ENCODE results near the gene GOLGA7B.

GOLGA7B gene

GRCh38 chr10:97887399-97887798 lies 37.8 kb downstream of the GOLGA7B start:
- no peaks in the 10 kb centered on the region for H3K9me3 ChIP-seq (ENCODE audit: control insufficient read depth, low read length)
- H3K4me1 ChIP-seq (ENCODE audit: control insufficient read depth, insufficient read depth, low read length): peaks cover 20% of the 10 kb centered on the region
- H3K9ac ChIP-seq (ENCODE audit: low read length): no peak overlapping the region
- H3K36me3 ChIP-seq (ENCODE audit: control insufficient read depth, insufficient read depth, low read length, severe bottlenecking): no peaks in the 10 kb centered on the region
- DNase-seq (ENCODE audit: low read depth): no peak
- H3K4me3 ChIP-seq (ENCODE audit: low read length): no peak overlapping the region
- no peaks in the 10 kb centered on the region for H3K27me3 ChIP-seq (replicated peaks; ENCODE audit: control insufficient read depth, insufficient read depth, low read length)

GRCh38 chr10:97888134-97888533 lies 38.5 kb downstream of the GOLGA7B start:
- no peaks in the 10 kb centered on the region for H3K27me3 ChIP-seq (replicated peaks; ENCODE audit: control insufficient read depth, insufficient read depth, low read length)
- no peak overlapping the region for H3K9ac ChIP-seq (ENCODE audit: low read length)
- H3K9me3 ChIP-seq (ENCODE audit: control insufficient read depth, low read length): no peaks in the 10 kb centered on the region
- H3K4me3 ChIP-seq (ENCODE audit: low read length): no peak overlapping the region
- no peak for DNase-seq (ENCODE audit: low read depth)
- no peaks in the 10 kb centered on the region for H3K36me3 ChIP-seq (ENCODE audit: control insufficient read depth, insufficient read depth, low read length, severe bottlenecking)
- peaks cover 13% of the 10 kb centered on the region for H3K4me1 ChIP-seq (ENCODE audit: control insufficient read depth, insufficient read depth, low read length)

- Histone ChIP-seq H3K9ac (ENCODE audit: low read length) (no peak overlapping the region), H3K4me3 (ENCODE audit: low read length) (no peak overlapping the region), H3K27me3 (replicated peaks; ENCODE audit: control insufficient read depth, insufficient read depth, low read length) (no peaks in the 10 kb centered on the region), H3K4me1 (ENCODE audit: control insufficient read depth, insufficient read depth, low read length) (peaks cover 13% of the 10 kb centered on the region), H3K36me3 (ENCODE audit: control insufficient read depth, insufficient read depth, low read length, severe bottlenecking) (no peaks in the 10 kb centered on the region), H3K9me3 (ENCODE audit: control insufficient read depth, low read length) (no peaks in the 10 kb centered on the region)
- DNase-seq (ENCODE audit: low read depth): peak; percentile 72
Observed at GRCh38 chr10:97888641-97889262, 39.1 kb downstream of the GOLGA7B start.

DNA sequence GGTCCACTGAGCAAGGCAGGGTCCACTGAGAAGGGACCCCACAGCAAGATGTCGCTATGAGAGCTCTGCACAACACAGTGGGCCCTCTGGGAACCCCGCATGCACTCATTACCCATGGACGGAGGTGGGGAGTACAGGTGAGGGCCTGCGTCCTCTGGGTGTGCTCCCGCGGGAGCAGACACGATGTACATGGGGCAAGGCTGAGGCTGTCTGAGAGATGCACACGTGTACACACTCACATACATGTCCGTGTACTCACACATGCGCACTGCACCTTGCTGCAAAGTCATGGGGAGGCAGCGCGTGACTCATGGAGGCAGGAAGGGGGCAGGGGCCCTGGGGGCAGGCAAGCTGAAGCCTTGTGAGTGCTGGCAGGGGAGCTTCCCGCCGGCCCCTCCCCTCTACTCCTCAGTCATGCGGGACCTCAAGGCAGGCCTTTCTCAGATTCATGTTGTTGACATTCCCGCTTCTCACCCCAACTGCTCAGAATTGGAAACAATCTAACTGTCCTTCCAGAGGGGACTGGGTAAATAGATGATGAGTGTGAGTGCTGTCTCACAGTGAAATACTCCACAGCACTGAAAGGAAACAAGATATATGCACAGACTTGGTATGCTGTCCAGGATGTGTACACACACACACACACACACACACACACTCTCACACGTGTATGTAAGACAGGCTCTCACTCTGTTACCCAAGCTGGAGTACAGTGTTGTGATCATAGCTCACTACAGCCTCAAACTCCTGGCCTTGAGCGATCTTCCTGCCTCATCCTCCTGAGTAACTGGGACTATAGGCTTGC lies 40.0 kb downstream of the GOLGA7B start:
- no peaks in the 10 kb centered on the region for H3K27me3 ChIP-seq (replicated peaks; ENCODE audit: control insufficient read depth, insufficient read depth, low read length)
- DNase-seq (ENCODE audit: low read depth): peak; percentile 35
- H3K9ac ChIP-seq (ENCODE audit: low read length): no peak overlapping the region
- H3K9me3 ChIP-seq (ENCODE audit: control insufficient read depth, low read length): no peaks in the 10 kb centered on the region
- no peaks in the 10 kb centered on the region for H3K36me3 ChIP-seq (ENCODE audit: control insufficient read depth, insufficient read depth, low read length, severe bottlenecking)
- peaks cover 13% of the 10 kb centered on the region for H3K4me1 ChIP-seq (ENCODE audit: control insufficient read depth, insufficient read depth, low read length)
- no peak overlapping the region for H3K4me3 ChIP-seq (ENCODE audit: low read length)

GRCh38 chr10:97891497-97892167 lies 42.0 kb downstream of the GOLGA7B start:
- Histone ChIP-seq H3K4me3 (ENCODE audit: low read length) (no peak overlapping the region), H3K27me3 (replicated peaks; ENCODE audit: control insufficient read depth, insufficient read depth, low read length) (peaks cover 17% of the 10 kb centered on the region), H3K9ac (ENCODE audit: low read length) (no peak overlapping the region), H3K4me1 (ENCODE audit: control insufficient read depth, insufficient read depth, low read length) (peaks cover 13% of the 10 kb centered on the region), H3K9me3 (ENCODE audit: control insufficient read depth, low read length) (no peaks in the 10 kb centered on the region), H3K36me3 (ENCODE audit: control insufficient read depth, insufficient read depth, low read length, severe bottlenecking) (no peaks in the 10 kb centered on the region)
- DNase-seq (ENCODE audit: low read depth): no peak

GRCh38 chr10:97892506-97892905 lies 42.9 kb downstream of the GOLGA7B start:
- H3K4me3 ChIP-seq (ENCODE audit: low read length): no peak overlapping the region
- no peaks in the 10 kb centered on the region for H3K9me3 ChIP-seq (ENCODE audit: control insufficient read depth, low read length)
- no peak for DNase-seq (ENCODE audit: low read depth)
- H3K27me3 ChIP-seq (replicated peaks; ENCODE audit: control insufficient read depth, insufficient read depth, low read length): peaks cover 24% of the 10 kb centered on the region
- no peaks in the 10 kb centered on the region for H3K36me3 ChIP-seq (ENCODE audit: control insufficient read depth, insufficient read depth, low read length, severe bottlenecking)
- peaks cover 13% of the 10 kb centered on the region for H3K4me1 ChIP-seq (ENCODE audit: control insufficient read depth, insufficient read depth, low read length)
- no peak overlapping the region for H3K9ac ChIP-seq (ENCODE audit: low read length)

- H3K9me3 ChIP-seq (ENCODE audit: control insufficient read depth, low read length): no peaks in the 10 kb centered on the region
Observed at GRCh38 chr10:97892939-97893338, 43.3 kb downstream of the GOLGA7B start.

DNA sequence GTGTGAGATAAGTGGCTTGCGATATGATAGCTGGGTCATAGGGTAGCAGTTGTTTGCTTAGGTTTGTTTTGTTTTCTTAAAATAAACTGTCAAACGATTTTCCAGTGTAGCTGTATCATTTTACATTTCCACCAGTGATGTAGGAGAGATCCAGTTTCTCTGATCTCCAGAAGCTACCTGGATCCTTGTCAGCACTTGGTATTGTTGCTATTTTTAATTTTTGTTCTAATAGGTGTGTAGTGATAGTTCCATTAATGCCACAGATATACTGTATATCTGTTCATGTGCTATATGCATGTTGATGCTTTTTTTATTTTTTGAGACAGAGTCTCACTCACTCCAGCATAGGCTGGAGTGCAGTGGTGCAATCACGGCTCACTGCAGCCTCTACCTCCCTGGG lies 44.4 kb downstream of the GOLGA7B start:
- DNase-seq (ENCODE audit: low read depth): no peak
- Histone ChIP-seq H3K27me3 (replicated peaks; ENCODE audit: control insufficient read depth, insufficient read depth, low read length) (peaks cover 34% of the 10 kb centered on the region), H3K4me3 (ENCODE audit: low read length) (no peak overlapping the region), H3K9me3 (ENCODE audit: control insufficient read depth, low read length) (no peaks in the 10 kb centered on the region), H3K9ac (ENCODE audit: low read length) (no peak overlapping the region), H3K4me1 (ENCODE audit: control insufficient read depth, insufficient read depth, low read length) (peaks cover 7% of the 10 kb centered on the region), H3K36me3 (ENCODE audit: control insufficient read depth, insufficient read depth, low read length, severe bottlenecking) (no peaks in the 10 kb centered on the region)

More at GRCh38 chr10:97892939-97893338, 43.3 kb downstream of the GOLGA7B start:
- Histone ChIP-seq H3K27me3 (replicated peaks; ENCODE audit: control insufficient read depth, insufficient read depth, low read length) (peaks cover 29% of the 10 kb centered on the region), H3K9ac (ENCODE audit: low read length) (no peak overlapping the region), H3K4me1 (ENCODE audit: control insufficient read depth, insufficient read depth, low read length) (peaks cover 13% of the 10 kb centered on the region), H3K36me3 (ENCODE audit: control insufficient read depth, insufficient read depth, low read length, severe bottlenecking) (no peaks in the 10 kb centered on the region), H3K4me3 (ENCODE audit: low read length) (no peak overlapping the region)
- no peak for DNase-seq (ENCODE audit: low read depth)

GRCh38 chr10:97895084-97895483 lies 45.4 kb downstream of the GOLGA7B start:
- peaks cover 43% of the 10 kb centered on the region for H3K27me3 ChIP-seq (replicated peaks; ENCODE audit: control insufficient read depth, insufficient read depth, low read length)
- H3K4me1 ChIP-seq (ENCODE audit: control insufficient read depth, insufficient read depth, low read length): no peaks in the 10 kb centered on the region
- DNase-seq (ENCODE audit: low read depth): no peak
- H3K4me3 ChIP-seq (ENCODE audit: low read length): no peak overlapping the region
- H3K9me3 ChIP-seq (ENCODE audit: control insufficient read depth, low read length): no peaks in the 10 kb centered on the region
- H3K9ac ChIP-seq (ENCODE audit: low read length): no peak overlapping the region
- H3K36me3 ChIP-seq (ENCODE audit: control insufficient read depth, insufficient read depth, low read length, severe bottlenecking): no peaks in the 10 kb centered on the region

GRCh38 chr10:97895915-97896314 lies 46.3 kb downstream of the GOLGA7B start:
- no peaks in the 10 kb centered on the region for H3K36me3 ChIP-seq (ENCODE audit: control insufficient read depth, insufficient read depth, low read length, severe bottlenecking)
- DNase-seq (ENCODE audit: low read depth): no peak
- no peaks in the 10 kb centered on the region for H3K4me1 ChIP-seq (ENCODE audit: control insufficient read depth, insufficient read depth, low read length)
- peaks cover 44% of the 10 kb centered on the region for H3K27me3 ChIP-seq (replicated peaks; ENCODE audit: control insufficient read depth, insufficient read depth, low read length)
- no peak overlapping the region for H3K9ac ChIP-seq (ENCODE audit: low read length)
- no peak overlapping the region for H3K4me3 ChIP-seq (ENCODE audit: low read length)
- no peaks in the 10 kb centered on the region for H3K9me3 ChIP-seq (ENCODE audit: control insufficient read depth, low read length)

DNA sequence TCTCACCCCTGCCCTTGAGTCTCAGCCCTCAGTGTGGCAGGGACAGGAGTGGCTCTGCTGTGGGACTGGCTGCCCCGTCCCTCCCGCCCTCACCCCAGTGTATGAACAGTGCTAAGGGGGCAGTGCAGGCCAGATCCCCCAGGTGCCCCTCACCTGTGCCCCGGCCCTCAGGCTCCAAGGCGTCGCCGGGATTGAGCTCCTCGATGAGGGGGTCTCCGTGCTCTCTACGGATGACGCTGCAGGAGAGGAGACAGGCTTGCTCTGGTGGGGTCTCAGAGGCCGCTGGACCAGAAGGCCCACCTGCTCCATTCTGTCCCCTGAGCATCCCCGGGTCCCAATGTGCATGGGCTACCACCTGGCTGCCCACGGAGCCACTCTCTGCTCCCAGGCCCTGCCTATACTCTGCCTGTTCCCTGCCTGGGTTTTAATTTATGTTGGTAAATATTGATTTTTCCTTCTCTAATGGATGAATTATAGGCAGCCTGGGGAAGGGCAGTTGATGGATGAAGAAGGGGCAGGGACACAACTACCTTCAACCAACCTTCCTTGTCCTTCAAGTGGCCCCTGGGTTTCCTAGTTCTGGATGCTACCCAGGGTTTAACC lies 47.2 kb downstream of the GOLGA7B start:
- no peaks in the 10 kb centered on the region for H3K36me3 ChIP-seq (ENCODE audit: control insufficient read depth, insufficient read depth, low read length, severe bottlenecking)
- no peak overlapping the region for H3K4me3 ChIP-seq (ENCODE audit: low read length)
- no peaks in the 10 kb centered on the region for H3K4me1 ChIP-seq (ENCODE audit: control insufficient read depth, insufficient read depth, low read length)
- H3K9ac ChIP-seq (ENCODE audit: low read length): no peak overlapping the region
- peaks cover 53% of the 10 kb centered on the region for H3K27me3 ChIP-seq (replicated peaks; ENCODE audit: control insufficient read depth, insufficient read depth, low read length)
- no peak for DNase-seq (ENCODE audit: low read depth)
- H3K9me3 ChIP-seq (ENCODE audit: control insufficient read depth, low read length): no peaks in the 10 kb centered on the region

Measured in adipocyte (in vitro differentiated cells).